ENCODE results near the gene KITLG. TPM values are rescaled to one million over a fixed set of nuclear protein-coding genes. Genes with fewer than 3 reads are reported as not detected.
"Not testable (repeated sequence)": the region's sequence is repeated elsewhere in the genome, so short reads cannot be mapped to it uniquely, and the experiment has no call there.

The KITLG gene
- total RNA-seq, 1 experiment from 2014 or later: 7.4 TPM

GRCh38 chr12:88468581-88468980 is 111.7 kb downstream of the KITLG start:
- ATAC-seq (no peak), DNase-seq (ENCODE audit: low read depth, low spot score) (no peak)
- H3K4me3 ChIP-seq (ENCODE audit: low read depth in 2 of 2, low read length in 2 of 2): no peak overlapping the region
- H3K27ac ChIP-seq (ENCODE audit: low read length): no peak overlapping the region
- intact Hi-C loops (cut with micrococcal nuclease; ENCODE audit: unreplicated experiment): no loop called here
- H3K36me3 ChIP-seq (ENCODE audit: control insufficient read depth, insufficient read depth, low read length): no peaks in the 10 kb centered on the region
- BruUV-seq (replicated peaks): no TSS peak
- CTCF ChIA-PET: no interaction called here
- POLR2A ChIA-PET: no interaction called here
- no peaks in the 10 kb centered on the region for H3K27me3 ChIP-seq (ENCODE audit: control insufficient read depth, insufficient read depth, low read length)
- TF ChIP-seq, protein P1, sequence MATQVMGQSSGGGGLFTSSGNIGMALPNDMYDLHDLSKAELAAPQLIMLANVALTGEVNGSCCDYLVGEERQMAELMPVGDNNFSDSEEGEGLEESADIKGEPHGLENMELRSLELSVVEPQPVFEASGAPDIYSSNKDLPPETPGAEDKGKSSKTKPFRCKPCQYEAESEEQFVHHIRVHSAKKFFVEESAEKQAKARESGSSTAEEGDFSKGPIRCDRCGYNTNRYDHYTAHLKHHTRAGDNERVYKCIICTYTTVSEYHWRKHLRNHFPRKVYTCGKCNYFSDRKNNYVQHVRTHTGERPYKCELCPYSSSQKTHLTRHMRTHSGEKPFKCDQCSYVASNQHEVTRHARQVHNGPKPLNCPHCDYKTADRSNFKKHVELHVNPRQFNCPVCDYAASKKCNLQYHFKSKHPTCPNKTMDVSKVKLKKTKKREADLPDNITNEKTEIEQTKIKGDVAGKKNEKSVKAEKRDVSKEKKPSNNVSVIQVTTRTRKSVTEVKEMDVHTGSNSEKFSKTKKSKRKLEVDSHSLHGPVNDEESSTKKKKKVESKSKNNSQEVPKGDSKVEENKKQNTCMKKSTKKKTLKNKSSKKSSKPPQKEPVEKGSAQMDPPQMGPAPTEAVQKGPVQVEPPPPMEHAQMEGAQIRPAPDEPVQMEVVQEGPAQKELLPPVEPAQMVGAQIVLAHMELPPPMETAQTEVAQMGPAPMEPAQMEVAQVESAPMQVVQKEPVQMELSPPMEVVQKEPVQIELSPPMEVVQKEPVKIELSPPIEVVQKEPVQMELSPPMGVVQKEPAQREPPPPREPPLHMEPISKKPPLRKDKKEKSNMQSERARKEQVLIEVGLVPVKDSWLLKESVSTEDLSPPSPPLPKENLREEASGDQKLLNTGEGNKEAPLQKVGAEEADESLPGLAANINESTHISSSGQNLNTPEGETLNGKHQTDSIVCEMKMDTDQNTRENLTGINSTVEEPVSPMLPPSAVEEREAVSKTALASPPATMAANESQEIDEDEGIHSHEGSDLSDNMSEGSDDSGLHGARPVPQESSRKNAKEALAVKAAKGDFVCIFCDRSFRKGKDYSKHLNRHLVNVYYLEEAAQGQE (IDR thresholded peaks at IDR 0.05; ENCODE audit: insufficient read depth in 1 of 2, low read depth in 2 of 2, low read length in 1 of 2): no peak
- TF ChIP-seq POLR2AphosphoS5 (IDR thresholded peaks at IDR 0.05; ENCODE audit: low read depth, low read length): no peak
- no peak for TF ChIP-seq SIN3A (IDR thresholded peaks at IDR 0.05; ENCODE audit: borderline replicate concordance, insufficient read depth, low read depth, low read length)
- H3K4me1 ChIP-seq (ENCODE audit: control insufficient read depth, insufficient read depth, low read length): no peaks in the 10 kb centered on the region
- in situ Hi-C loops (cut with HindIII; ENCODE audit: low pct_unique_long_range_greater_than_20kb, low sequenced_read_pairs): no loop called here
- H3K9me3 ChIP-seq (ENCODE audit: control insufficient read depth, insufficient read depth, low read depth, low read length): no peaks in the 10 kb centered on the region

GRCh38 chr12:88466708-88467107 is 113.6 kb downstream of the KITLG start:
- H3K27me3 ChIP-seq (ENCODE audit: control insufficient read depth, insufficient read depth, low read length); intact Hi-C loops (cut with micrococcal nuclease; ENCODE audit: unreplicated experiment); H3K27ac ChIP-seq (ENCODE audit: low read length); H3K9me3 ChIP-seq (ENCODE audit: control insufficient read depth, insufficient read depth, low read depth, low read length); in situ Hi-C loops (cut with HindIII; ENCODE audit: low pct_unique_long_range_greater_than_20kb, low sequenced_read_pairs); DNase-seq (ENCODE audit: low read depth, low spot score); ATAC-seq; POLR2A ChIA-PET; H3K36me3 ChIP-seq (ENCODE audit: control insufficient read depth, insufficient read depth, low read length); H3K4me3 ChIP-seq (ENCODE audit: low read depth in 2 of 2, low read length in 2 of 2); BruUV-seq (replicated peaks); CTCF ChIA-PET; H3K4me1 ChIP-seq (ENCODE audit: control insufficient read depth, insufficient read depth, low read length): not testable (repeated sequence)

GRCh38 chr12:88458327-88458726 is 121.9 kb downstream of the KITLG start:
- Histone ChIP-seq H3K4me3 (ENCODE audit: low read depth in 2 of 2, low read length in 2 of 2) (no peak overlapping the region), H3K27ac (ENCODE audit: low read length) (no peak overlapping the region), H3K36me3 (ENCODE audit: control insufficient read depth, insufficient read depth, low read length) (no peaks in the 10 kb centered on the region), H3K9me3 (ENCODE audit: control insufficient read depth, insufficient read depth, low read depth, low read length) (no peaks in the 10 kb centered on the region), H3K4me1 (ENCODE audit: control insufficient read depth, insufficient read depth, low read length) (no peaks in the 10 kb centered on the region), H3K27me3 (ENCODE audit: control insufficient read depth, insufficient read depth, low read length) (no peaks in the 10 kb centered on the region)
- ATAC-seq (no peak), DNase-seq (ENCODE audit: low read depth, low spot score) (no peak)
- no TSS peak for BruUV-seq (replicated peaks)
- intact Hi-C loops (cut with micrococcal nuclease; ENCODE audit: unreplicated experiment) (no loop called here), in situ Hi-C loops (cut with HindIII; ENCODE audit: low pct_unique_long_range_greater_than_20kb, low sequenced_read_pairs) (no loop called here)
- ChIA-PET POLR2A (no interaction called here), CTCF (no interaction called here)
- no peak for TF ChIP-seq SIN3A (IDR thresholded peaks at IDR 0.05; ENCODE audit: borderline replicate concordance, insufficient read depth, low read depth, low read length)
- TF ChIP-seq, protein P1 (IDR thresholded peaks at IDR 0.05; ENCODE audit: insufficient read depth in 1 of 2, low read depth in 2 of 2, low read length in 1 of 2): no peak
